ENCODE measurements around the gene MDGA2.

MDGA2 gene

GRCh38 chr14:46989566-46989965 lies 685.8 kb downstream of the MDGA2 start:
- no peak for TF ChIP-seq CTCF (IDR thresholded peaks at IDR 0.05; ENCODE audit: low read depth, low read length, missing control alignments)
- H3K4me3 ChIP-seq (ENCODE audit: low read depth, low read length) = no peak overlapping the region
- no peak for DNase-seq (ENCODE audit: low read depth)

- no peak for TF ChIP-seq CTCF (IDR thresholded peaks at IDR 0.05; ENCODE audit: low read depth, low read length, missing control alignments)
- DNase-seq (ENCODE audit: low read depth) = no peak
- no peak overlapping the region for H3K4me3 ChIP-seq (ENCODE audit: low read depth, low read length)
These were observed 687.1 kb downstream of the MDGA2 start for GRCh38 chr14:46988312-46988711.

- H3K4me3 ChIP-seq (ENCODE audit: low read depth, low read length) = no peak overlapping the region
- TF ChIP-seq CTCF (IDR thresholded peaks at IDR 0.05; ENCODE audit: low read depth, low read length, missing control alignments) = no peak
- DNase-seq (ENCODE audit: low read depth) = no peak
These were observed 689.6 kb downstream of the MDGA2 start for GRCh38 chr14:46985529-46986380.

- no peak overlapping the region for H3K4me3 ChIP-seq (ENCODE audit: low read depth, low read length)
- no peak for DNase-seq (ENCODE audit: low read depth)
- TF ChIP-seq CTCF (IDR thresholded peaks at IDR 0.05; ENCODE audit: low read depth, low read length, missing control alignments) = no peak
These were observed 702.1 kb downstream of the MDGA2 start for GRCh38 chr14:46973295-46973694.

GRCh38 chr14:46964378-46964777 lies 711.0 kb downstream of the MDGA2 start:
- TF ChIP-seq CTCF (IDR thresholded peaks at IDR 0.05; ENCODE audit: low read depth, low read length, missing control alignments) = no peak
- H3K4me3 ChIP-seq (ENCODE audit: low read depth, low read length) = no peak overlapping the region
- DNase-seq (ENCODE audit: low read depth) = no peak

GRCh38 chr14:46951103-46951502 lies 724.3 kb downstream of the MDGA2 start:
- no peak overlapping the region for H3K4me3 ChIP-seq (ENCODE audit: low read depth, low read length)
- TF ChIP-seq CTCF (IDR thresholded peaks at IDR 0.05; ENCODE audit: low read depth, low read length, missing control alignments) = no peak
- DNase-seq (ENCODE audit: low read depth) = no peak

- no peak for DNase-seq (ENCODE audit: low read depth)
- TF ChIP-seq CTCF (IDR thresholded peaks at IDR 0.05; ENCODE audit: low read depth, low read length, missing control alignments) = no peak
- no peak overlapping the region for H3K4me3 ChIP-seq (ENCODE audit: low read depth, low read length)
These were observed 734.8 kb downstream of the MDGA2 start for GRCh38 chr14:46940611-46941010.

All from GM12864 (cell line).